Esophagus squamous epithelium (tissue), 5 donors: Measurements from ENCODE around the gene CEACAM8. TPM values are rescaled to one million over a fixed set of nuclear protein-coding genes. Genes with fewer than 3 reads are reported as not detected.
"Not testable (repeated sequence)": the region's sequence is repeated elsewhere in the genome, so short reads cannot be mapped to it uniquely, and the experiment has no call there.

ENCODE experiments used
- DNase-seq: peaks from one replicate; lab custom pipeline; 2025; lab: John Stamatoyannopoulos, UW
- H3K27ac ChIP-seq, 4 donors: fragments of 200-600 bp; sonication (generic); one replicate each; pipeline ENCODE4 v1.5.1; 2016 to 2019; ENCODE audit warnings: mild to moderate bottlenecking in 1 of 4
- H3K27me3 ChIP-seq, 4 donors: fragments of 200-600 bp; sonication (generic); 1 replicate in 3 of 4; 2 replicates in 1 of 4; pipeline versions ENCODE4 v1.5.1 to v1.6.0; 2017 to 2021; ENCODE audit warnings: antibody characterized with exemption in 1 of 4
- H3K36me3 ChIP-seq, 3 donors: fragments of 200-600 bp; sonication (generic); one replicate each; pipeline ENCODE4 v1.5.1; 2016 to 2019
- H3K4me1 ChIP-seq, 3 donors: fragments of 200-600 bp; sonication (generic); one replicate each; pipeline ENCODE4 v1.5.1; 2017 to 2019
- H3K4me3 ChIP-seq, 4 donors: fragments of 200-600 bp; sonication (generic); 1 replicate in 3 of 4; 2 replicates in 1 of 4; pipeline ENCODE4 v1.5.1; 2016 to 2019; ENCODE audit warnings: mild to moderate bottlenecking in 2 of 4, moderate library complexity in 1 of 4
- H3K9me3 ChIP-seq, 3 donors: fragments of 200-600 bp; sonication (generic); one replicate each; pipeline ENCODE4 v1.5.1; 2016 to 2019
- POLR2A ChIP-seq, 4 donors: fragments of 450-650 bp; IDR thresholded peaks; one replicate each; pipeline ENCODE4 v1.6.1; 2017; ENCODE audit warnings: antibody characterized with exemption in 4 of 4, mild to moderate bottlenecking in 4 of 4, moderate library complexity in 3 of 4
- WGBS, 2 donors: methylation state at CpG; one replicate each; pipeline ENCODE4 v1.1.5; 2018; 5-methylcytosine and 5-hydroxymethylcytosine counted together
- intact Hi-C: fragments of 100-400 bp; cut with DNase I; formaldehyde crosslinking; loops from one replicate; pipeline ENCODE4 v1.15.0; 2022
- total RNA-seq, 4 donors: library from RNA; depleted of rRNA; stranded (reverse); fragments of >200 nt; gene quantifications; one replicate each; pipeline ENCODE4 v1.1.0, GENCODE V29; 2016
- TF ChIP-seq, protein P1 (sequence below), 6 experiments: fragments of 450-650 bp in 4 of 6; fragments of 200-600 bp in 2 of 6; sonication (generic) in 2 of 6; IDR thresholded peaks; one replicate each; pipeline ENCODE4 v1.5.1; 2016 to 2019; ENCODE audit warnings: antibody characterized with exemption in 6 of 6, mild to moderate bottlenecking in 4 of 6, moderate library complexity in 4 of 6
- donor health status: DM: yes; HTN: yes; CAD: no.

The CEACAM8 gene
- not detected for total RNA-seq

DNA sequence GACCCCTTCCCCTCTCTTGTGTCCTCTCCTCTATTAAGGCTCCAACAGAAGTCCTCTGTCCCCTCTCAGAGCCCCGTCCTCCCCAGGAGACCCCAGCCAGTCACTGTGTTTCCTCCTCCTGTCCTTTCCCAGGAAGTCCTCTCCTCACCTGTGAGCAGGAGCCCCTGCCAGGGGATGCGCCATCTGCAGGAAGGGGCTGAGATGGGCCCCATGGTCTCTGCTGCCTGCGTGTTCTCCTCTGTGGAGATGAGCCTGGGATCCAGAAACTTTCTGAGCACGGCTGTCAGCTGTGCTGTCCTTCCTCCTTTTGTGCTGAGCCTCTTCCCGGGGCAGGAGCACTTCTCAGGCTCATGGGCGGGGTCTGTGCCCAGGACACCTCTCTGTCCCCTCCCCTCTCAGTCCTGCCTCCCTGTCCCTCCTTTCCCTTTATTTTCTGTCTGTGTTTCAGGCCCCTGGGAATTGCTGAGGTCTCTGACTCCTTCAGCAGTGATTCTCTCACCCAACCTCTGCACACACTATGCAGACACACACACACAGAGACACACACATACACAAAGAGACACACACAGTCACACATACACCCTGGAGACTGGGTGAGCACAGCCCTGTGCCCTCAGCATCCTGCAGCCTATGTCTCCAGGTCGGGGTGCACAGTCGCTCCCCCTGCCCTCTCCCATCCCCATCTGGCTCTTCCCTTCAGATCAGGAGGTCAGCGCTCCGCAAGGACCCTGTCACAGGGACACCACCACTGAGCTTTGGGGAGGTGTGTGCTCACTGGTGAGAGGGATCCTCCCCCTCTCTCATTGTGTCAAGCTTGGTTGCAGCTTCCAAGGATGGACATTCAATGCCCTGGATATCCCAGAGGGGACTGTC, at the start of gene CEACAM8:
CEACAM8 (minus strand) TSS at position 308 of the 873 bp plus-strand sequence; CDS start at position 212, 96 bp downstream.
- no peak within 1 kb of the TSS for H3K27ac ChIP-seq
- WGBS, 2 donors, result 45 to 59% methylated on average over 4 to 8 of the region's 10 CpGs
- no peaks in the 10 kb centered on the region for H3K36me3 ChIP-seq
- TF ChIP-seq, protein P1, sequence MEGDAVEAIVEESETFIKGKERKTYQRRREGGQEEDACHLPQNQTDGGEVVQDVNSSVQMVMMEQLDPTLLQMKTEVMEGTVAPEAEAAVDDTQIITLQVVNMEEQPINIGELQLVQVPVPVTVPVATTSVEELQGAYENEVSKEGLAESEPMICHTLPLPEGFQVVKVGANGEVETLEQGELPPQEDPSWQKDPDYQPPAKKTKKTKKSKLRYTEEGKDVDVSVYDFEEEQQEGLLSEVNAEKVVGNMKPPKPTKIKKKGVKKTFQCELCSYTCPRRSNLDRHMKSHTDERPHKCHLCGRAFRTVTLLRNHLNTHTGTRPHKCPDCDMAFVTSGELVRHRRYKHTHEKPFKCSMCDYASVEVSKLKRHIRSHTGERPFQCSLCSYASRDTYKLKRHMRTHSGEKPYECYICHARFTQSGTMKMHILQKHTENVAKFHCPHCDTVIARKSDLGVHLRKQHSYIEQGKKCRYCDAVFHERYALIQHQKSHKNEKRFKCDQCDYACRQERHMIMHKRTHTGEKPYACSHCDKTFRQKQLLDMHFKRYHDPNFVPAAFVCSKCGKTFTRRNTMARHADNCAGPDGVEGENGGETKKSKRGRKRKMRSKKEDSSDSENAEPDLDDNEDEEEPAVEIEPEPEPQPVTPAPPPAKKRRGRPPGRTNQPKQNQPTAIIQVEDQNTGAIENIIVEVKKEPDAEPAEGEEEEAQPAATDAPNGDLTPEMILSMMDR (IDR thresholded peaks at IDR 0.05), result no peak
- TF ChIP-seq POLR2A (IDR thresholded peaks at IDR 0.05), result no peak
- intact Hi-C loops, result loop anchor here (10.0 kb wide), 1 partner anchor 140 kb away; no protein-coding TSS in a partner anchor
- no peak within 1 kb of the TSS for H3K4me3 ChIP-seq
- DNase-seq, result no peak
- no peaks in the 10 kb centered on the region for H3K9me3 ChIP-seq
- no peaks in the 10 kb centered on the region for H3K4me1 ChIP-seq
- H3K27me3 ChIP-seq, result peaks cover 0 to 22% (median 0%) of the 10 kb centered on the region in 4 donors

DNA sequence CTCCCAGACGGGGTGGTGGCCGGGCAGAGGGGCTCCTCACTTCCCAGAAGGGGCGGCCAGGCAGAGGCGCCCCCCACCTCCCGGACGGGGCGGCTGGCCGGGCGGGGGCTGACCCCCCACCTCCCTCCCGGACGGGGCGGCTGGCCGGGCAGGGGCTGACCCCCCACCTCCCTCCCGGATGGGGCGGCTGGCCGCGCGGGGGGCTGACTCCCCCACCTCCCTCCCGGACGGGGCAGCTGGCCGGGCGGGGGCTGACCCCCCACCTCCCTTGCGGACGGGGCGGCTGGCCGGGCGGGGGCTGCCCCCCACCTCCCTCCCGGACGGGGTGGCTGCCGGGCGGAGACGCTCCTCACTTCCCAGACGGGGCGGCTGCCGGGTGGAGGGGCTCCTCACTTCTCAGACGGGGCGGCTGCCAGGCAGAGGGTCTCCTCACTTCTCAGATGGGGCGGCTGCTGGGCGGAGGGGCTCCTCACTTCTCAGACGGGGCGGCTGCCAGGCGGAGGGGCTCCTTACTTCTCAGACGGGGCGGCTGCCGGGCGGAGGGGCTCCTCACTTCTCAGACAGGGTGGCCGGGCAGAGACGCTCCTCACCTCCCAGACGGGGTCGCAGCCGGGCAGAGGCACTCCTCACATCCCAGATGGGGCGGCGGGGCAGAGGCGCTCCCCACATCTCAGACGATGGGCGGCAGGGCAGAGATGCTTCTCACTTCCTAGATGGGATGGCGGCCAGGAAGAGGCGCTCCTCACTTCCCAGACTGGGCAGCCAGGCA, 44.8 kb upstream of the CEACAM8 start:
- DNase-seq, H3K9me3 ChIP-seq, H3K27ac ChIP-seq, H3K4me3 ChIP-seq, H3K4me1 ChIP-seq, H3K27me3 ChIP-seq, intact Hi-C loops, H3K36me3 ChIP-seq: not testable (repeated sequence)
- no CpG with 5 or more reads among the region's 58 CpGs for WGBS, 2 donors

DNA sequence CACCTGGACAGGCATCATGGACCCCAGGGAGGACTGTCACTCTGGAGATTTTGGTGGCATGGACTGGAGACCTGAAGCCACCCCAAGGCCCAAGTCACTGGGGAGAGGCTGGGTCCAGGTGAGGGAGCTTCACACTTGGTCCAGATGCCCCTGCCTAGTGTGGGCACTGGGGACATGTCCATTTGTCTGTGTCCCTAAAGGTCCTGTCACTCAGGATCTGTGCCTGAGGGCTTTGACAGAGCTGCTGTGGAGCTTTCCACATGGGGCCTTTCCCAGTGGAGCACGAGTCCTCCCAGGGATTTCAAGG, 40.5 kb upstream of the CEACAM8 start:
- H3K27ac ChIP-seq, result no peak overlapping the region
- no peaks in the 10 kb centered on the region for H3K9me3 ChIP-seq
- H3K4me1 ChIP-seq, result no peaks in the 10 kb centered on the region
- intact Hi-C loops, result no loop called here
- TF ChIP-seq, protein P1 (IDR thresholded peaks at IDR 0.05), result no peak
- no peak for TF ChIP-seq POLR2A (IDR thresholded peaks at IDR 0.05)
- no peak for DNase-seq
- no peak overlapping the region for H3K4me3 ChIP-seq
- no peaks in the 10 kb centered on the region for H3K27me3 ChIP-seq
- WGBS, 2 donors, result no CpG with 5 or more reads among the region's 1 CpG
- no peaks in the 10 kb centered on the region for H3K36me3 ChIP-seq

DNA sequence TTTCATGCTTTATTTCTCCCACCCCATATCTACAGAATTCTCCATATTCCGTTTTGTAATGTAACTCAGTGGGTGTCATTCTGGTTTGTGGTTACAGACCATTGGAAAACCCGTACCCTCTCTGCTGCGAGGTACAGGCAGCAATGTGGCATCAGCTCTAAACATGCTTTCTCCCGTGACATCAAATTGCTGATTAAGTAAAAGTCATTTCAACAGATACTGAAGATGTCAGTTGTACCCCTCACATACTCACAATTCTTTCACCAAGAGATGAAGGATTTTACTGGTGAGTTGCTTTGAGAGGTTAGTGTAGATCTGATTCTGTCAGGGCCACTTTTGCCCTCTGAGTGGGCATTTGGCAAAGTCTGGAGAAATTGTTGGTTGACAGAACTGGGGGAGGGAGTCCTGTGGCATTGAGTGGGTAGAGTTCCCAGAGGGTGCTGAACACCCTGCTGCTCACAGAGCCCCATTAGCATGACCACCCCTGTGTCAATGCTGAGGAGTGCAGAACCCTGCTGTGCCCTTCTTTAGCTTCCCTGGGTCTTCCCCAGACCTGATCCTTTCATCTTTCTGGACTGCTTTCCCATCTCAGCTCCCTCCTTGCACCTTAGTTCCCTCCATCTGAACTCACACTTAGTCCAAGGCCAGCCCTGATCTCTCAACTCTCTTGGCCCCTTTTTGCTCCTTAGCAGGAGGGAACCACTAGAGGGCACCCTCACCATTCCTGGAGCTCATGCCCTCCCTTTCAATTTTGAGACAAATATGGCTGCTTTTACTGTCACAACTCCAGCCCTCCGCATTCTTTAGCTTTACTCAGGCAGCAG, 39.9 kb upstream of the CEACAM8 start:
- DNase-seq, result no peak
- H3K4me1 ChIP-seq, result no peaks in the 10 kb centered on the region
- no peaks in the 10 kb centered on the region for H3K9me3 ChIP-seq
- intact Hi-C loops, result no loop called here
- WGBS, 2 donors, result 79% methylated on average over 5 of the region's 5 CpGs
- TF ChIP-seq, protein P1 (IDR thresholded peaks at IDR 0.05), result peak in 5 of 6 experiments; percentile 19 to 55 (median 40)
- no peak for TF ChIP-seq POLR2A (IDR thresholded peaks at IDR 0.05)
- H3K36me3 ChIP-seq, result no peaks in the 10 kb centered on the region
- no peak overlapping the region for H3K4me3 ChIP-seq
- H3K27me3 ChIP-seq, result no peaks in the 10 kb centered on the region
- H3K27ac ChIP-seq, result no peak overlapping the region

DNA sequence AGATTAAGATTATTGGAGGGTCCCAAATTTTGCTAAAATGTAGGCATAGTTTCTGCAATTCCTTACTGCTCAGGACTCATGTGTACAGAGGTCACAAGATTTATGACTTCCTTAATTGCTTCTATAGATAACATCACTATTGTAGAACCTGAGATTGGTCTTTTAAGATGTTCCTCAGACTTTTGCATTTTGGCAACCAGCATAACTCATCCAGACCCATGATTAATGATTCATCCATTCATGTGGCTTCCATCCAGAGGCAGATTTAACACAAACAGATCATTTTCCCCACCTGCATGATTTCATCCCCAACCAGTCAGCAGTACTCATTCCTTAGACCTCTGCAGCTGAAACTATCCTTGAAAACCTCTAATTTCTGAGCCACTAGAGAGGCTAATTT, 34.5 kb upstream of the CEACAM8 start:
- TF ChIP-seq, protein P1 (IDR thresholded peaks at IDR 0.05), result no peak
- TF ChIP-seq POLR2A (IDR thresholded peaks at IDR 0.05), result no peak
- Histone ChIP-seq H3K27me3 (no peaks in the 10 kb centered on the region), H3K36me3 (no peaks in the 10 kb centered on the region), H3K9me3 (no peaks in the 10 kb centered on the region), H3K4me1 (no peaks in the 10 kb centered on the region), H3K27ac (no peak overlapping the region), H3K4me3 (no peak overlapping the region)
- DNase-seq, result no peak
- intact Hi-C loops, result no loop called here
